ENCODE measurements around the gene SEC16A.

SEC16A gene

GRCh38 chr9:136511670-136512592, 29.1 kb upstream of the SEC16A start:
- TF ChIP-seq CTCF (IDR thresholded peaks at IDR 0.05; ENCODE audit: control insufficient read depth, insufficient read depth, low read depth, low read length, missing control alignments), result no peak
- no peak overlapping the region for H3K4me3 ChIP-seq (ENCODE audit: control insufficient read depth, low read depth, low read length)
- no peak for DNase-seq (ENCODE audit: low read depth)

DNA sequence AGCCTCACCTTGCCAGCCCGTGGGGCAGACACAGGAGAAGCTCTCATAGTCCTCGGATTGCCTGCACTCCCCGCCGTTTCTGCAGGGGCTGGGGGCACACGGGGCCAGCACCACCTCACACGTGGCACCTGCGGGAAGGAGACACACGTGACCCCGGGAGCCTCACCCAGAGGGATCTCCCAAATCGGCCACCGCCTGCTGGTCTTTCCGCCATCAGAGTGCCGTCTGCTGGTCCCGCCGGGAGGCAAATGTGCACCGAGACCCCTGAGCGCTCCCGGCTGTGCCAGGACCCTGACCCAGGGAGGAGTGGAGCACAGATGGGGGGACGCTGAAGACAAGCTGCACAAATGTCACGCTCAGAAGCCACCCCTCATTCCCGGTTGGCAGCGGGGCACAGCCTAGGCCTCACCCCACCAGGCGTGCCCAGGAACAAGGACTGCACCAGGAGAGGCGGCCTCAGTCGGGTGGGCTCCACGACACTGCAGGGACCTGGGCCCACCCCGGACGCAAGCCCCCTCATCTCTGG, 28.4 kb upstream of the SEC16A start:
- DNase-seq (ENCODE audit: low read depth), result no peak
- no peak for TF ChIP-seq CTCF (IDR thresholded peaks at IDR 0.05; ENCODE audit: control insufficient read depth, insufficient read depth, low read depth, low read length, missing control alignments)
- no peak overlapping the region for H3K4me3 ChIP-seq (ENCODE audit: control insufficient read depth, low read depth, low read length)

GRCh38 chr9:136510561-136510960, 27.7 kb upstream of the SEC16A start:
- no peak overlapping the region for H3K4me3 ChIP-seq (ENCODE audit: control insufficient read depth, low read depth, low read length)
- DNase-seq (ENCODE audit: low read depth), result no peak
- no peak for TF ChIP-seq CTCF (IDR thresholded peaks at IDR 0.05; ENCODE audit: control insufficient read depth, insufficient read depth, low read depth, low read length, missing control alignments)

- no peak overlapping the region for H3K4me3 ChIP-seq (ENCODE audit: control insufficient read depth, low read depth, low read length)
- no peak for TF ChIP-seq CTCF (IDR thresholded peaks at IDR 0.05; ENCODE audit: control insufficient read depth, insufficient read depth, low read depth, low read length, missing control alignments)
- no peak for DNase-seq (ENCODE audit: low read depth)
Observed at GRCh38 chr9:136509549-136509948, 26.7 kb upstream of the SEC16A start.

GRCh38 chr9:136508729-136509500, 26.1 kb upstream of the SEC16A start:
- TF ChIP-seq CTCF (IDR thresholded peaks at IDR 0.05; ENCODE audit: control insufficient read depth, insufficient read depth, low read depth, low read length, missing control alignments), result no peak
- no peak overlapping the region for H3K4me3 ChIP-seq (ENCODE audit: control insufficient read depth, low read depth, low read length)
- DNase-seq (ENCODE audit: low read depth), result no peak

DNA sequence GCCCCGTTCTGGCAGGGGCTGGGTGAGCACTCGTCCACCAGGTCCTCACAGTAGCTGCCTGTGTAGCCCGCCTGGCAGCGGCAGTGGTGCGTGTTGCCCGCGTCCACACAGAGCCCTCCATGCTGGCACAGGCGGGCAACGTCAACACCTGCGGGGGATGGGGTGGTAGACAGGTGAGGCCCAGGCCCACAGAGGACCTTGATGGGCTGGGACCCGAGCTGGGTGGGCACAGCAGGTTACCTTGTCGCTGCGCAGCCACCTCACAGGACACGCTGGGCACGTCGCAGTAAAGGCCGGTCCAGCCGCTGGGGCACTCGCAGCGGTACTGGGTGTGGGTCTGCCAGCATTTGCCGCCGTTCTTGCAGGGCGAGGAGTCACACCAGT, 25.1 kb upstream of the SEC16A start:
- no peak overlapping the region for H3K4me3 ChIP-seq (ENCODE audit: control insufficient read depth, low read depth, low read length)
- no peak for DNase-seq (ENCODE audit: low read depth)
- no peak for TF ChIP-seq CTCF (IDR thresholded peaks at IDR 0.05; ENCODE audit: control insufficient read depth, insufficient read depth, low read depth, low read length, missing control alignments)
